HG03575 (cell line): ENCODE results near the gene HMOX1.

Source experiments
- ATAC-seq: cut with Tn5 transposase; IDR thresholded peaks from one replicate; pipeline ENCODE4 v1.9.1; 2021; ENCODE audit not compliant: unreplicated experiment, insufficient number of reproducible peaks, low FRiP score; ENCODE audit errors: extremely low read depth

The HMOX1 gene

DNA sequence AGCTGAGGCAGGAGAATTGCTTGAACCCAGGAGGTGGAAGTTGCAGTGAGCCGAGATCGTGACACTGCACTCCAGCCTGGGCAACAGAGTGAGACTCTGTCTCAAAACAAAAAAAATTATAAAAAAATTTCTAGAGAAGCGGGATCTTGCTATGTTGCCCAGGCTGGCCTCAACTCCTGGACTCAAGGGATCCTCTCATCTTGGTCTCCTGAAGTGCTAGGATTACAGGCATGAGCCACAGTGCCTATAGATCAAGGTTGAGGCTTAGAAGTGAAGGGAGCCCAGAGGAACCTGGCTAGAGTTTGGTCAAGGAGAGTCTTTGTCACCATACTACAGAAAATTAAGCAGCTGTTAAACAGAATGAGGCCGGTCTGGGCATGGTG is 17.7 kb downstream of the HMOX1 start:
- no peak for ATAC-seq

DNA sequence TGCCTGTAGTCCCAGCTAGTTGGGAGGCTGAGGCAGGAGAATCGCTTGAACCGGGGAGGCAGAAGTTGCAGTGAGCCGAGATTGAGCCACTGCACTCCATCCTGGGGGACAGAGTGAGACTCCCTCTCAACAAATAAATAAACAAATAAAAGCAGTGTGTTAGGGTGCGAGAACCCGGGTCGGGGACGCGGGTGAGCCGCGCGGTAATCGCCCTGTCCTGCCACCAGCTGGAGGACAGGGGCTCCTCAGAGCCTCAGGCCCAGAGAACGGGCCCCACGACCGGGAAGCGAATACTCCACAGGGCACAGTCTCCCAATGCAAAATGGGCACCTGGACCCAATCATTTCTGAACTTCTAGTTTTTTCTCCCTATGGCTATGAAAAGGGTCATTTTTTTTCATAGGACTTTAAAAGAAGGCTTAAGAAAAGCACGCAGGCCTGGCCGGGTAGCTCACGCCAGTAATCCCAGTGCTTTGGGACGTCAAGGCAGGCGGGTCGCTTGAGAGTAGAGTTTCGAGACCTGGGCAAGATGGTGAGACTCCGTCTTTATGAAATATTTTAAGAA is 18.3 kb downstream of the HMOX1 start:
- no peak for ATAC-seq

DNA sequence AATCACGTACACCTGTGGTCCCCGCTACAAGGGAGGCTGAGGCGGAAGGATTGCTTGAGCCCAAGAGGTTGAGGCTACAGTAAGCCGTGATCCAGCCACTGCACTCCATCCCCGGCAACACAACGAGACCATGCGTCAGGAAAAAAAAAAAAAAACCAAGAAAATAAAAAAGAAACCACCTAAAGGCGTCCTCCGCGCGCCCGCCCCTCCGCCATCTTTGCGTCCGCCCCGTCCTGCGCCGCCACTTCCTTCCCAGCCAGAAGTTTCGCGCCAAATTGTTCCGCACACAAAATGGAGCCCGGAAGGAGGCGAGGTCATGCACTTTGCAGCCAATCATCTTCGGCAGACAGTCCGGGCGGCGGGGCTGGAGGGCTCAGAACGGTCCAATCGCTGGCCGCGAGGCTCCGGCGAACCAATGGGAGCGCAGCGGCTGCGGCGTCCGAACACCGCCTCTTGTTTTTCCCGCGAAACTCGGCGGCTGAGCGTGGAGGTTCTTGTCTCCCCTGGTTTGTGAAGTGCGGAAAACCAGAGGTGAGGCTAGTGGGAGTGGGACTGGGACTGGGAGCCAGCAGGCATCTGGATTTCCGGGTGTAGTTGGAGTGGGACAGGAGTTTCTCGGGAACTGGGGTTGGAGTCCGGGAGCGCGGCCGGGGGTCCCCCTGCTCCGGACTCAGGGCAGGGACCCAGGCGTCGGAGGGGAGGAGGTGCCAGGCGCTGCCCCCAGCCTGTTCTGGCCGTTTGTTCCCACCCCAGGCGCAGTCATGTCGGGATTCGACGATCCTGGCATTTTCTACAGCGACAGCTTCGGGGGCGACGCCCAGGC is 19.0 kb downstream of the HMOX1 start, which contains the start of gene MCM5:
Gene MCM5, plus strand, starts transcription at position 463 of the 823 bp plus-strand sequence. Its CDS starts 299 bp downstream, at position 762.
- no peak for ATAC-seq

DNA sequence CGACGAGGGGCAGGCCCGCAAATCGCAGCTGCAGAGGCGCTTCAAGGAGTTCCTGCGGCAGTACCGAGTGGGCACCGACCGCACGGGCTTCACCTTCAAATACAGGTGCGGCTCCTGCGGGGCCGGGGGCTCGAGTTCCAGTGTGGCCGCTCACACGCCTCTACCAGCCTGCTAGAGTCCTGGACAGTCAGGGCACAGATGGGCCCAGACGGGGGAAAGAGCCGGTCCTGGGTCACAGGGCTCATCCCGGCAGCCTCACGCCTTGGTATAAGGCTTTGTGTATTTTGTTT is 19.6 kb downstream of the HMOX1 start:
- no peak for ATAC-seq

DNA sequence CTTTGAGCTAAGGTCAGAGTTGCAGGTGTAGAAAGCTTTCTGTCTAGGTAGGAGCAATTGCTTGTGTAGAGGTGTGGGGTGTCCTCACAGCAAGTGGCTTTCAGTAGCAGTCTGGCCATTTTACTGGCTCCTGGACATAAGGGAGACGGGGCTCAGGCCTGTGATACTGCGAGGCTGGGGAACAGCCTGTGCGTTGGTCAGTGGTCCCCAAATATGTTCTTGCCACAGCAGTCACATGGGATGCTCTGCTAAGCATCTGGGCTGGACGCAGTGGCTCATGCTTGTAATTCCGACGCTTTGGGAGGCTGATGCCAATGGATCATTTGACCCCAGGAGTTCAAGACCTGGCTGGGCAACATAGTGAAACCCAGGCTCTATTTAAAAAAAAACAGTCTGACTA is 21.0 kb downstream of the HMOX1 start:
- ATAC-seq, result no peak

DNA sequence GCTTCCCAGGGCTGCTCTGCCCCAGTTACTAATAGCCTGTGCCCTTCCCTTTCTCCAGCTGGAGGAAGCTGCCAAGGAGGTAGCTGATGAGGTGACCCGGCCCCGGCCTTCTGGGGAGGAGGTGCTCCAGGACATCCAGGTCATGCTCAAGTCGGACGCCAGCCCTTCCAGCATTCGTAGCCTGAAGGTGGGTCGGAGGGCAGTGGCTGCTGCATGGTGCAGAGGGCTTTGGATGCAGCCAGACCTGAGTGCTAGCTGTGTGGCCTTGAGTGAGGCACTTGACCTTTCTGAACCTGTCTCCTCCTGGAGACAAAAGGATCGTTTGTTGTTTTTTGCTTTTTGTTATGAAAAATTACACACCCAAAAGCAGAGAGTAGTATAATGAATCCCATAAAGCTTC is 22.5 kb downstream of the HMOX1 start:
- no peak for ATAC-seq

DNA sequence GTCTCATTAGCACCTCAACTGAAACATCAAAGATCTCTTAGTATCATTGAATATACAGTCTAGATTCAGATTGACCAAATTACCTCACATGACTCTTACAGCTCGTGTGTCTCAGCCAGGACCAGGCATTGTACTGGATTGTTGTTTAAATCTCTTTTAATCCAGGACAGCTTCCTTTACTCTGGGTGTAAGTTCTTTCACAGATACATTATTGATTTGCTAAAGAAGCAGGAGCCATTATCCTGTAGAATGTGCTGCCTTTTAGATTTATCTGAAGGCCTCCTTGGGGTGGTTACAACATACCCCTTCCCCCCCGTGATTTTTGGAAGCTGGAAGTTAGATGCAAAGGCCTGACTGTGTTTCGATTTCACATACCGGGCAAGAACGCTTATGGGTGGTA is 23.3 kb downstream of the HMOX1 start:
- ATAC-seq, result no peak

DNA sequence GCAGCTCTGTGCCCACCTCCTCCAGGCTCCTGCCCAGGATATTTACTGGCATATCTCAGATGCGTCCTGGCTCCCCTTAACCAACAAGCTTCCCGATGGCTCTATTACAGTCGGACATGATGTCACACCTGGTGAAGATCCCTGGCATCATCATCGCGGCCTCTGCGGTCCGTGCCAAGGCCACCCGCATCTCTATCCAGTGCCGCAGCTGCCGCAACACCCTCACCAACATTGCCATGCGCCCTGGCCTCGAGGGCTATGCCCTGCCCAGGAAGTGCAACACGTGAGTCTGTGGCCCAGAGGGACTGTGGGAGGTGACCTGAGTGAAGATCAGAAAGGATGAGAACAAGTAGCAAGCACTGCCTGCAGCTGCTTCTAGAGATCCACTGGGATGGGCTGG is 25.5 kb downstream of the HMOX1 start:
- no peak for ATAC-seq

DNA sequence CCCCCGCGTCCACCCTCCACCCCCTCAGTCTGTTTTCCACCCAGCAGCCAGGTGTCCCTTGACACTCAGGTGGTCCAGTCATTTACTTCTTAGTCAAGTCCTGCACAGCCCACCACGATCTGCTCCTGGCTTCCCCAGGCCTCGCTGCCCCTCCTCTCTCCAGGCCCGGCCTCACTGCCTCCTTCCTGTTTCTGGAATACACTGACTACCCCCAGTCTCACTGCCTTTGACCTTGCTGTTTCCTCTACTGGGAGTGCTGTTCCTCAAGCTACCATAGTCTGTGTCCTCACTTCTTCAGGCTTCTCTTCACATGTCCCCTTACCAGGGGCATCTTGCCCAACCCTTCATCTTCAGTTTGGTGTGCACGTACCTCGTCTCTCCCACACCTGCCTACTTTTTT is 26.5 kb downstream of the HMOX1 start:
- no peak for ATAC-seq

DNA sequence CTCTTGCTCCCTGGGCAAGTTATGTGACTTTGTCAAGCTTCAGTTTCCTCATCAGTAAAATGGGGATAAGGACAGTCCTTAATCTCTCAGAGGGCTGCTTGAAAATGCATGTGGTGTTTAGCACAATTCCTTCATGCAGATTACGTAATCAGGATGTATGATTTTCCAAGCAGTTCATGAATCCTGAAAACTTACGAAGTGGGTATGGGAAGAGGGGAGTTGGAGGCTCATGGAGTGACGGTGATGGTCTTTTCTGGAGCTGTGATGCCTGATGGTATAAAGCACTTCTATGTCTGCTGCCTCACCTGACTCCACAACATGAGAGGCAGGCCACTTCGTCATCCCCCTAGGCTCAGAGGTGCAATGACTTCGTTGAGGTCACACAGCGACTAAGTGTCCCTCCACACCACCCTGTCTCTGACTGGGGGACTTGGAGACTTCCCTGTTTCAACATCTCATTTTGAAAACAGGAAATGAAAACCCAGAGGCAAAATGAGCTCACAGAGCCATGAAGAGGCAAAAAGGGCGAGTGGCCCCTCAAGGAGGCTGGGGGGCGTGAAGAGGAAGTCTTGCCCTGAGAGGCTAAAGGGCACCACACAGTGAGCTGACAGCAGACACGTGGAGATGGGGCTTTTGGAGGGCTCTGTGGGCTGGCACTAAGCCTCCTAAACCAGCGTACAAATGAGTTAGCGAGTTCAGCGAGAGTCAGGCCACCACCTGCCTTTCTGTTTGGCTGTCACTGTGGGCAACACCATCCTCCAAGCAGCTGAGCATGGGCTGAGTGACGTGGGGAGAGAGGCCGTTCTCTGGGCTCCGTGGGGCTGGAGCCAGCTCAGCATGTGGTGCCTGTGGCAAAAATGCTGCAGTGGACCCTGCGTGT is 29.1 kb downstream of the HMOX1 start:
- ATAC-seq, result no peak

DNA sequence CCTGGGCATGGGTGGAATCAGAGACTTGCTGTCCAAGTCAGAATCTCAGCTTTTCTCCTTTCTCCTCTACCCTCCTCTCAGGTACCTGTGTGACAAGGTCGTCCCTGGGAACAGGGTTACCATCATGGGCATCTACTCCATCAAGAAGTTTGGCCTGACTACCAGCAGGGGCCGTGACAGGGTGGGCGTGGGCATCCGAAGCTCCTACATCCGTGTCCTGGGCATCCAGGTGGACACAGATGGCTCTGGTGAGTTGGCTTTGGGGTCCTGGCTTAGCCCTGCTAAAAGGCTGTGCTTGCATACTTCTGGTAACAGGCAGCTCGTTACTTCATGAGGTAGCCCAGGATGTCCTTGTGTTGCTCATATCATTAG is 29.8 kb downstream of the HMOX1 start:
- no peak for ATAC-seq

DNA sequence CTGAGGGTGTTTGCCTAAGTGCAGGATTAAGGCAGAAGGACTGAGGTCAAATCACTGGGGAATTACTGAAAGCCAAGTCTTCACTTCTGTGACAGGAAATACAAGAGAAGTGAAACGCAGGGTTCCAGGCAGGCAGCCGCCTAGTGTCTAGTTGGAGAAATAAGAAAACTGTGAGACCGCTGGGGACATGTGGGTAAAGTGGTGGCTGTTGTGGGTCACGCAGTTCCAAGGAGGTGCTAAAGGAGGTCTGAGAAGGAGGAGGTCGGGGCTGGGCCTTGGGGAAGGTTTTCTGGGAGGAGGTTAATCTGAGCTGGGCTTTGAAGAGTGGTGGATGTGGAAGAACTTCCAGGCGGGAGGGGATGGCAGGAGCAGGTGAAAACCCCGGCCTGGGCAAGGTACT is 30.2 kb downstream of the HMOX1 start:
- ATAC-seq, result no peak

DNA sequence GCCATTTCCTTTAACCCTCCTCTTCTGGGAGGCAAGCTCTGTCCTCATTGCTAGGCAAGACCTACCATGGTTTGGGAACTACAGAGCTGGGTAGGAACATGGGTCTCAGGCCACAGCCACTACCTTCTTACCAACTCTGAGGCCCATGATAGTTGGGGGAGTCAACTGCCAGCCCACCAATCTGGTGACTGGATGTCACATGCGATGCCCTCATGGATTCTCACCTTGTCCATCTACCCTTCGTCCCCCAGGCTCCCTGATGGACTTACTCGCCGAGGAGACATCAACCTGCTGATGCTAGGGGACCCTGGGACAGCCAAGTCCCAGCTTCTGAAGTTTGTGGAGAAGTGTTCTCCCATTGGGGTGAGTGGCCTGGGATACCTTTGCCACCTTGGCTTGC is 32.7 kb downstream of the HMOX1 start:
- no peak for ATAC-seq

DNA sequence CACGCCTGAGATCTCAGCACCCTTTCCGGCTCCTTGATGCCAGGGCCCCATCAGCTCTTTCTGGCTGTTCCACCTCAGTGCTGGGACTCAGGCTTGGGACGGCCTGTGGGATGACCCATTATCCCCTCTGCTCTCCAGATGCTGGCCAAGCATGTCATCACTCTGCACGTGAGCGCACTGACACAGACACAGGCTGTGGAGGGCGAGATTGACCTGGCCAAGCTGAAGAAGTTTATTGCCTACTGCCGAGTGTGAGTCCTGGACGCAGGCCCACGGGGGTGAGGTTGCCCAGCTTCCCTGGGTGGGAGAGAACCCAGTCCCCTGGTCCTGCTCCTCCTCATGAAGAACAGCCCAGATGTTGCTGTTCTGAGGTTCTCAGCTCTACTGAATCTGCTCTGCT is 36.7 kb downstream of the HMOX1 start:
- ATAC-seq, result no peak

DNA sequence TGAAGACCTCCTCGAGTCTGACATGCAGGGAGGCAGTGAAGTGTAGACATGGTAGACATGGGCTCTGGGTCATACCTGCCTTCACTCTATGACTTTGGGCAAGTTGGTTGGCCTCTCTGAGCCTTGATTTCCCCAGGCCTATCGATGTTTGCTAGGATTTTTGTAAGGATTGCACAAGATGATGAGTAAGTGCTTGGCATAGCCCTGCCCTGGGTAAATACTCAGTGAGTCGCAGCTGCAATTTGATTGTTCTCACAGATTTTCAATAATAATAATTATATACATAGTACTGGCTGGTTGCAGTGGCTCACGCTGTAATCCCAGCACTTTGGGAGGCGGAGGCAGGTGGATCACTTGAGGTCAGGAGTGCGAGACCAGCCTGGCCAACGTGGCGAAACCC is 37.2 kb downstream of the HMOX1 start:
- no peak for ATAC-seq

DNA sequence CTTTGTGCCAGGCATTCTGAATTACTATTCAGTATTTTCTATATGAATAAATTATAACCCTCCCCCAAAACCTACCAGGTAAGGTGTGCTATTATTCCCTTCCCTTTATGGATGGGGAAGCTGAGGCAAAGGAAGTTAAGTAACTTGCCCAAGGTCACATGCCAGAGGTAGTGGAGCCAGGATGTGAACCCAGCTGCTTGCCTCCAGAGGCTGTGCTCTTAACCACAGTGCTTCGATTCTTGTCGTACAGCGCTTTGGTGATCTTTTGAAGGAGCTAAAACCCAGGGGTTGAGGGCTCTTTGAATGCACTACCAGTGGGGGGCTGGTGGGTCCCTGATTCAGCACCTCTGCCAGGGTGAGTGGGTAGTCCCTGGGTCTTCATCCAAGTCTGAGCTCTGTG is 37.8 kb downstream of the HMOX1 start:
- no peak for ATAC-seq

DNA sequence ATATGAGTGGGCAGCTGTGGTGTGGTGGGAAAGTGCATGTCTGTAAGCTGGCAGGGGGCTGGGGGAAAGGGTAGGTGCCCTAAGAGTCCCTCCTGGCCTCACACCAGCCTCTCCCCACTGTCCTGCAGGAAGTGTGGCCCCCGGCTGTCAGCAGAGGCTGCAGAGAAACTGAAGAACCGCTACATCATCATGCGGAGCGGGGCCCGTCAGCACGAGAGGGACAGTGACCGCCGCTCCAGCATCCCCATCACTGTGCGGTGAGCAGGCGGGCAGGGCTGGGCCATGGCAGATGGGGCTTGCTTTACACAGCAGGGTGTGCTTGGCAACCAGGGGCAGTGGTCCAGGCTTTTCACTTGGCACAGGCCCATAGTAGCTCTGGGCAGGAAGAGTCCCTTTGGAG is 38.9 kb downstream of the HMOX1 start:
- ATAC-seq, result no peak

DNA sequence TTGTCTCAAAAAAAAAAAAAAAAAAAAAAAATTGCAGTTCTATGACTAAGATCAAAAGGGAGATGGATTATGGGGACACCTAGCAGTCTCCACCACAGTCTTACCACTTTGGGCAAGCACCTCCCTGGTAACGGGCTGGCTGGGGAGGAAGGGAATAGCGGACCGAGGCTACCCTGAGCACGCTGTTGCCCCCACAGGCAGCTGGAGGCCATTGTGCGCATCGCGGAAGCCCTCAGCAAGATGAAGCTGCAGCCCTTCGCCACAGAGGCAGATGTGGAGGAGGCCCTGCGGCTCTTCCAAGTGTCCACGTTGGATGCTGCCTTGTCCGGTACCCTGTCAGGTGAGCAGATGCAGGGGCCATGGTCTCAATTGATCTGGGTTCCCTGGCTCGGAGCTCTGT is 40.2 kb downstream of the HMOX1 start:
- ATAC-seq, result no peak

DNA sequence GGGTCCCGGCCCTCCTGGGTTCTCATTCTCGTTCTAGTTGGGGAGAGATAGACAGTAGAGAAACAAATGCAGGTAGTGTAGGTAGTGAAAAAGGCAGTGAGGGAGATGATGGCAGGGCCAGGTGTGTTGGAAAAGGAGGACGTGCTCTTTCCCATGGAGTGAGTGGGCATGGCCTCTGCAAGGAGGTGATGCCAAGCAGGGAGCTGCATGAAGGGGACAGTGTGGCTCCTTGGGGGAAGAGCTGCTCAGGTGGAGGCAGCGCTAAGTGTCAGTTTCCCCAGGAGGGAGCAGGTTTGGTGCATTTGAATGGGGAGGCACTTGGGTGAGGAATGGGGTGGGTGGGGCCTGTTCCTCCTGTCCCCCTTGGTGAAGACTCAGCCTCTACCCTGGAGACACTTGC is 41.2 kb downstream of the HMOX1 start:
- no peak for ATAC-seq

DNA sequence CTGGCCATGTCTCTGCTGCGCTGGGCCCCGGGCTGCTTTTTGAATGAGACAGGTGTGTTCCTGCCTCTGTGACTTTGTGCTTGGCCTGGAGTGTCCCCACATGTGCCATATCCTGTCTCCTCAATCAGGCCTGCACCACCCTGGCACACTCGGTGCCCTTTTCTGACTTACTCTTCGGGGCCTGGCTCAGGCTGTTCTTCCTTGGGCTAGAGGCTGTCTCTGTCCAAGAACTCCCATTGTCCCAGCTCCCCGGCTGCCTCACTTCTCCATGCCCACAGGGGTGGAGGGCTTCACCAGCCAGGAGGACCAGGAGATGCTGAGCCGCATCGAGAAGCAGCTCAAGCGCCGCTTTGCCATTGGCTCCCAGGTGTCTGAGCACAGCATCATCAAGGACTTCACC is 42.0 kb downstream of the HMOX1 start:
- no peak for ATAC-seq
